ENCODE measurements around the gene CAV1. TPM values are rescaled to one million over a fixed set of nuclear protein-coding genes. Genes with fewer than 3 reads are reported as not detected.

The CAV1 gene
- total and polyA plus RNA-seq, 2 experiments from 2014 or later: 0.69 to 3.2 TPM

- H3K27ac ChIP-seq: no peak overlapping the region
- no peak overlapping the region for H3K4me3 ChIP-seq
- DNase-seq (ENCODE audit: low read depth in 1 of 2, low spot score in 1 of 2): peak in 1 of 2 donors; percentile 10
These were observed 3.7 kb upstream of the CAV1 start for GRCh38 chr7:116521046-116521664.

GRCh38 chr7:116522247-116522646, 2.6 kb upstream of the CAV1 start:
- no peaks in the 10 kb centered on the region for H3K36me3 ChIP-seq
- H3K27me3 ChIP-seq: peaks cover 38% of the 10 kb centered on the region
- DNase-seq (ENCODE audit: low read depth in 1 of 2, low spot score in 1 of 2): peak in 1 of 2 donors; percentile 92
- H3K9me3 ChIP-seq (ENCODE audit: low read depth): no peaks in the 10 kb centered on the region
- no peak overlapping the region for H3K4me3 ChIP-seq
- TF ChIP-seq CTCF (IDR thresholded peaks at IDR 0.05; ENCODE audit: low read depth, low read length): no peak
- no peak overlapping the region for H3K27ac ChIP-seq
- no peaks in the 10 kb centered on the region for H3K4me1 ChIP-seq (ENCODE audit: low read depth)

More at GRCh38 chr7:116521046-116521664, 3.7 kb upstream of the CAV1 start:
- Histone ChIP-seq H3K9me3 (ENCODE audit: low read depth) (no peaks in the 10 kb centered on the region), H3K4me1 (ENCODE audit: low read depth) (no peaks in the 10 kb centered on the region), H3K27me3 (peaks cover 28% of the 10 kb centered on the region), H3K36me3 (no peaks in the 10 kb centered on the region)
- TF ChIP-seq CTCF (IDR thresholded peaks at IDR 0.05; ENCODE audit: low read depth, low read length): no peak

GRCh38 chr7:116524221-116524608, 621 bp upstream of the CAV1 start:
- H3K36me3 ChIP-seq: no peaks in the 10 kb centered on the region
- peak overlapping the region; percentile 39 for H3K4me3 ChIP-seq
- H3K9me3 ChIP-seq (ENCODE audit: low read depth): no peaks in the 10 kb centered on the region
- H3K27me3 ChIP-seq: peaks cover 47% of the 10 kb centered on the region
- no peaks in the 10 kb centered on the region for H3K4me1 ChIP-seq (ENCODE audit: low read depth)
- H3K27ac ChIP-seq: no peak overlapping the region
- DNase-seq (ENCODE audit: low read depth in 1 of 2, low spot score in 1 of 2): no peak
- no peak for TF ChIP-seq CTCF (IDR thresholded peaks at IDR 0.05; ENCODE audit: low read depth, low read length)

- H3K4me3 ChIP-seq: peak overlapping the region; percentile 39
- peaks cover 47% of the 10 kb centered on the region for H3K27me3 ChIP-seq
- DNase-seq (ENCODE audit: low read depth in 1 of 2, low spot score in 1 of 2): peak in 1 of 2 donors; percentile 36
- H3K9me3 ChIP-seq (ENCODE audit: low read depth): no peaks in the 10 kb centered on the region
- no peaks in the 10 kb centered on the region for H3K4me1 ChIP-seq (ENCODE audit: low read depth)
- no peak overlapping the region for H3K27ac ChIP-seq
- TF ChIP-seq CTCF (IDR thresholded peaks at IDR 0.05; ENCODE audit: low read depth, low read length): no peak
- H3K36me3 ChIP-seq: no peaks in the 10 kb centered on the region
These were observed 569 bp downstream of the CAV1 start for GRCh38 chr7:116525298-116525912.

- Histone ChIP-seq H3K4me3 (peak overlapping the region; percentile 39), H3K27ac (no peak overlapping the region), H3K9me3 (ENCODE audit: low read depth) (no peaks in the 10 kb centered on the region), H3K4me1 (ENCODE audit: low read depth) (no peaks in the 10 kb centered on the region), H3K27me3 (peaks cover 47% of the 10 kb centered on the region), H3K36me3 (no peaks in the 10 kb centered on the region)
- TF ChIP-seq CTCF (IDR thresholded peaks at IDR 0.05; ENCODE audit: low read depth, low read length): peak; percentile 53
- DNase-seq (ENCODE audit: low read depth in 1 of 2, low spot score in 1 of 2): peak; percentile 84 to 89
These were observed 1.4 kb downstream of the CAV1 start for GRCh38 chr7:116525913-116526861.

Data from cardiac muscle cell (in vitro differentiated cells and primary cell).